ENCODE results near the gene UPK2. TPM values are rescaled to one million over a fixed set of nuclear protein-coding genes. Genes with fewer than 3 reads are reported as not detected.

The UPK2 gene
- total RNA-seq, 4 donors from 2014 or later: not detected

DNA sequence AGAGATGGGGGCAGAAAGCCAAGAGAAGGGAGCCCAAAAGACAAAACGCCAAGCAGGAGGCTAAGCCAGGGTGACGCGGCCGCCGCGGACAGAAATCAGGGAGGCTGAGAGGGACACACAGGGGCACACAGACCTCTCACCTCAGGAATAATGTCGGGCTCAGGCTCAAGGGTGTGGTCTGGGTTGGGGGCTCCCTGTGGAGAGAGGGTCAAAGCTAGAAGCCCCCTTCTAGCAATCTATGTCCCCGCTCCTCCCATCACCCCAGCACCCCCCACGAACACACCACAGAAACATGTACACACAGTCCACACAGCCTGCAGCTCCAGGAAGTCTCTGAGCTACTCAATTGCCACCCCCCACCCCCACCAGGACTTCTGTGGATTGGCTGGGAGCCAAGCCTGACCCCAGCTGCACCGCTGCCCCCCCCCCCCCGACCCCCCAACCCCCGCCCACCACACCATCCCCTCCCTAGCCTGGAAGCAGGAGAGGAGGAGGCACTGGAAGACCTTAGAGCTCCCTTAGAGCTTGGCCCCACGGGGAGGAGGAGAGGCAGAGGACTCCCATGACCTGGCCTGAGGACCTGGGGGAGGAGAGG is 37.3 kb upstream of the UPK2 start:
- Histone ChIP-seq H3K27ac (peak overlapping the region; percentile 96), H3K9me3 (no peaks in the 10 kb centered on the region), H3K36me3 (no peaks in the 10 kb centered on the region), H3K4me1 (peaks cover 100% of the 10 kb centered on the region), H3K27me3 (no peaks in the 10 kb centered on the region), H3K4me3 (peak overlapping the region; percentile 93)
- WGBS: 5% methylated on average over 9 of the region's 13 CpGs
- no peak for DNase-seq (ENCODE audit: low spot score in 2 of 2)
- no peak for TF ChIP-seq POLR2A (IDR thresholded peaks at IDR 0.05)
- TF ChIP-seq EP300 (IDR thresholded peaks at IDR 0.05): no peak
- no peak for TF ChIP-seq POLR2AphosphoS5 (IDR thresholded peaks at IDR 0.05)
- TF ChIP-seq, protein P1, sequence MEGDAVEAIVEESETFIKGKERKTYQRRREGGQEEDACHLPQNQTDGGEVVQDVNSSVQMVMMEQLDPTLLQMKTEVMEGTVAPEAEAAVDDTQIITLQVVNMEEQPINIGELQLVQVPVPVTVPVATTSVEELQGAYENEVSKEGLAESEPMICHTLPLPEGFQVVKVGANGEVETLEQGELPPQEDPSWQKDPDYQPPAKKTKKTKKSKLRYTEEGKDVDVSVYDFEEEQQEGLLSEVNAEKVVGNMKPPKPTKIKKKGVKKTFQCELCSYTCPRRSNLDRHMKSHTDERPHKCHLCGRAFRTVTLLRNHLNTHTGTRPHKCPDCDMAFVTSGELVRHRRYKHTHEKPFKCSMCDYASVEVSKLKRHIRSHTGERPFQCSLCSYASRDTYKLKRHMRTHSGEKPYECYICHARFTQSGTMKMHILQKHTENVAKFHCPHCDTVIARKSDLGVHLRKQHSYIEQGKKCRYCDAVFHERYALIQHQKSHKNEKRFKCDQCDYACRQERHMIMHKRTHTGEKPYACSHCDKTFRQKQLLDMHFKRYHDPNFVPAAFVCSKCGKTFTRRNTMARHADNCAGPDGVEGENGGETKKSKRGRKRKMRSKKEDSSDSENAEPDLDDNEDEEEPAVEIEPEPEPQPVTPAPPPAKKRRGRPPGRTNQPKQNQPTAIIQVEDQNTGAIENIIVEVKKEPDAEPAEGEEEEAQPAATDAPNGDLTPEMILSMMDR (IDR thresholded peaks at IDR 0.05): no peak

DNA sequence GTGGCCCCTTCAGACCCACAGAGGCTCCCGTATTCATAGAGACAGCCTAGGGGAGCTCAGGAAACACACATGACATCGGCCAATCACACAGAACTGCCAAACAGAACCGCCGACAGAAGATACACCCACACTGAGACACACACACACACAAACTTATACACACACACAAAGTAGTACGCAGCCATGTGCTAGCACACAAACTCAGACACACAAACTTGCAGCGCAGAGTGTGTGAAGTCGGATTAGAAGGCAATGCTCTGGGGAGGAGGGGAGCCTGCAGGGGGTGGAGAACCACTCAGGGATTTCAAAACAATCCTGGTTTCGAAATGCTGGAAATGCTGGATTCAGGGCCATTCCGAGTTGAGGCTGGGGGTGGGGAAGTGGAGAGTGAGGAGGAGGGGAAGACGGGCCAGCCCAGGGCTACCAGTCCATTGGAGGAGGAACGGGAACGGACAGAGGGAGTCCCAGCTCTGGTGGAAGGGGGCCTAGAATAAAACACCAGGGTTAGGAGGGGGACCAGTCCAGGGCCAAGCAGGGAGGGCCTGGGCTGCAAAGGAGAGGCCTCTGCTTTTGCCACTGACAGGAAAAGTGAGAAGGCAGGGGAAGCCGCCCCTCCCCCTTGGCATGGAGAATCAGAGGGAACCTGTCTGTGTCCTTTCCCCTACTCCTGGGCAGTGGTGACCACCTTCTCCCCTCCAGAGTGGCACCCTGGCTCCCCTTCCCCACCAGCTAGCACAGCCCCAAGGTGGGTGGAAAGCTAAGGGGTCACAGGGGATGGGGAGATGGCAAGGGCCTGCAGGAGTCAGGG is 34.8 kb upstream of the UPK2 start:
- Histone ChIP-seq H3K9me3 (no peaks in the 10 kb centered on the region), H3K27ac (peak overlapping the region; percentile 96), H3K36me3 (no peaks in the 10 kb centered on the region), H3K27me3 (no peaks in the 10 kb centered on the region), H3K4me1 (peaks cover 88% of the 10 kb centered on the region), H3K4me3 (peak overlapping the region; percentile 93)
- WGBS: 10% methylated on average over 13 of the region's 13 CpGs
- TF ChIP-seq POLR2AphosphoS5 (IDR thresholded peaks at IDR 0.05) (peak in 2 of 3 donors; percentile 45 to 63), POLR2A (IDR thresholded peaks at IDR 0.05) (no peak)
- peak in 1 of 2 donors; percentile 88 for DNase-seq (ENCODE audit: low spot score in 2 of 2)

DNA sequence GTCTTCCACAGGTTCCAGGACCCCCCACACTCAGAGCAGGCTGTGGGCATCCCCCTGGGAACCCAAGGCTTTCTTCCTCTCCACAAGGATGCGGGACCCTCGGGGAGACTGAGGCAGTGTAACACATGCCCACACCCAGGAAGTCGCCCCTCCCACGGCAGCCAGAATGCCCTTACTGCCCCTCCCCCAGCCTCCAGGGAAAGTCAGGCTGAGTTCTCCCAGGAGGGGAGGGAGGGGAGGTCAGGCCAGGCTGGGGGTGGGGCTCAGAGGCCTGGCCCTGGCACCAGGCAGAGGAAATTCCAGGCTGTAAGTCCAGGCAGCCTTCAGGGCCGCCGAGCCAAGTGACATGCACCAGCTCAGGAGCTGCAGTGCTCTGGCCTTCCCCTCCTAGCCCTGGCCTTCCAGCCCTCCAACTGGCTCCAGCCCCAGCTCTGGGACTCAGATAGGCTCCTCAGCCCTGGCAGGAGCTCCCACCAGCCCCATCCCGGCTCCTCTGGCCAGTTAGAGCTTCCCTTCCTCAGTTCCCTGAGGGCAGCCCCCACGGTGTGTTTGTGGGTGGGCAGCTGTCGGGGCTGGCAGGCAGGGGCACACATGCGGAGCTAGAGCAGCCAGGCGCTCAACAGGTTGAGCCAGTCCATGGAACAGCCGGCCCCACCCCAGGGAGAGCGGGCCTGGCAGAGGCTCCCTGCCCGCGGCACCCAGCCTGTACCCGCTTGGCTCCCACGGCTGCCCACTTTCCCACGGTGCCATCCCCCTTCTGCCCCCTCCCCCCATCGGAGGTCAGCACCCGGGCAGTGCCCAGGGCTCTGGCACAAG is 34.0 kb upstream of the UPK2 start:
- Histone ChIP-seq H3K4me1 (peaks cover 88% of the 10 kb centered on the region), H3K36me3 (no peaks in the 10 kb centered on the region), H3K27ac (peak overlapping the region; percentile 96), H3K4me3 (peak overlapping the region; percentile 93), H3K27me3 (no peaks in the 10 kb centered on the region), H3K9me3 (no peaks in the 10 kb centered on the region)
- WGBS: no CpG with 5 or more reads among the region's 20 CpGs
- peak in 1 of 2 donors; percentile 88 for DNase-seq (ENCODE audit: low spot score in 2 of 2)
- peak in 2 of 3 donors; percentile 30 to 40 for TF ChIP-seq POLR2AphosphoS5 (IDR thresholded peaks at IDR 0.05)
- TF ChIP-seq POLR2A (IDR thresholded peaks at IDR 0.05): no peak

DNA sequence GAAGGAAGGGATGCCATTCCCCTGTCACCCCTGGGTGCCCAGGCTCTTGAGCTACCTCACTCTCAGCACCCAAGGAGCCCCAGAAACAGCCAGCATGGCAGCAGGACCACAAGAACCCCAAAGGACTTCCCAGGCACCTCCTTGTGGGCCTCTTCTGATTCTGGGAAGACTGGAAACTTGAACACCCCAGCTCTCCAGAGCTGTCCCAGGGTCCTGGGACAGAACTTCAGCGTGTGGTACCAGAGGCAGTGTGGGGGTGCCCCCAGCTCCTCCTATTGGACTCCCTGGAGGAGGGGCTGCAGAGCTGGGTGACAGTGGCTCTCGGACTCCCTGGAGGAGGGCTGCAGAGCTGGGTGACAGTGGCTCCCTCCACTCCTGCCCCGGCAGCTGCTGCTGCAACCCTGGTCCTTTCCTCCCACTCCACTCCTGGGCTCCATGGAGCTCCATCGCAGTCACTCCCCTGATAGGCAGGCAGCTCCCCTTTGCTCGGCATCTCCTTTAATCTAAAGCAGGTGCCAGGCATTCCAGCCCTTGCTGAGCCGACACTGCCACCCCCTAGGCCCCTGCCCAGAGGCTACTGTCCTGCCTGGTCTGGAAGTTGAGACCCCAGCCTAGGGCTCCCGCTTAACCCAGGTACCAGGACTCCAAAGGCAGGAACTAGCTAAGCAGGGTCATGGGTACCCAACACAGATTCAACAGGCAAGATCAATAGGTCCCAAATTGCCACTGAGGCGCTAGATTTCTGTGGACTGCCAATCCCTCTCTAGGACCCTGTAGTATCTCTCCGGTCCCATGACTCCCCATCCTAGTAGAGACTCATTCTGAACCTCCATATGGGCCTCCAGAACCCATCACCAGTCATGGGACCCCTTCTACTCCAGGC is 33.1 kb upstream of the UPK2 start:
- peaks cover 88% of the 10 kb centered on the region for H3K4me1 ChIP-seq
- TF ChIP-seq, protein P1 (IDR thresholded peaks at IDR 0.05): no peak

DNA sequence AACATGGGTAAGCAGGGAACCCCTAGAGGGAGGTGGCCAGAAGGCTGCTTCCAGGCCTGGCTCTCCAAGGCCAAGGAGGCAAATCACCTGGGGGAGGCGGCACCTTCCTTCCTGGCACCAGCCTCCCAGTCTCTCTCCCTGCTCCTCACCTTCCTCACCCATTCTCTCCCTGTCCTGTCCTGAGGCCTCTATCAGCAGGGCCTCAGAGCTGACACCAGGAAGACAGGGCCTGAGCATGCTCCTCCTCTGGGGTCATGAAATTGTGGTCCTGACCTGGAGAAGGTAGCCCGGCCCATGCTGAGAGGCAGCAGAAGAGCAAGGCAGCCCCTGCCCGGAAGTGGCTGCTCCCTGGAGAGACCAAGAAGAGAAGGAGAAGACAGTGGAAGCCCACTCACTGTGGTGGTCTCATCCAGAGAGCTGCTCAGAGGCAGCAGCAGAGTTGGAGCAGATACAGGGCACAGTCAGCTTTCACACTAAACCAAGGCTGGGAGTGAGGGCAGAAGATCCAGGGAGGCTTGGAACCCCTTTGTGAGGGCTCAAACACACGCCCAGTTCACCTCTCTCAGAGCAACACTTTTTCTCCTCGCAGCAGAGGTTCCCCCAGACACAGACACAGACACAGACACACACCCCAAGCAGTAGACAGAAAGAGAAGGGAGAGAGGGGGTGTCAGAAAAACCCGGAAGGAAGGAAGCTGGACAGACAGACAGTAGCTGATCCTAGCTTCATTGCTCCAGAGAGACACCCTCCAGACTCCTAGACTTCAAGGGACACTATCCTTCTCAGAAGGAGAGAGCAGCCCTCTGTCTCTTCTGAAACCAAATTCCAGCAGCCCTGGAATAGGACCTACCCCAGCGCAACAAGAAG is 32.1 kb upstream of the UPK2 start:
- no peak for TF ChIP-seq POLR2A (IDR thresholded peaks at IDR 0.05)
- no peak for TF ChIP-seq EP300 (IDR thresholded peaks at IDR 0.05)
- TF ChIP-seq, protein P1 (IDR thresholded peaks at IDR 0.05): no peak
- TF ChIP-seq POLR2AphosphoS5 (IDR thresholded peaks at IDR 0.05): no peak
- H3K4me3 ChIP-seq: peak overlapping the region; percentile 93
- 6% methylated on average over 7 of the region's 7 CpGs for WGBS
- DNase-seq (ENCODE audit: low spot score in 2 of 2): no peak
- H3K27me3 ChIP-seq: no peaks in the 10 kb centered on the region
- peak overlapping the region; percentile 96 for H3K27ac ChIP-seq
- no peaks in the 10 kb centered on the region for H3K9me3 ChIP-seq
- H3K36me3 ChIP-seq: no peaks in the 10 kb centered on the region
- H3K4me1 ChIP-seq: peaks cover 82% of the 10 kb centered on the region

More for the DNA sequence above, 33.1 kb upstream of the UPK2 start:
- no peaks in the 10 kb centered on the region for H3K27me3 ChIP-seq
- 12% methylated on average over 5 of the region's 9 CpGs for WGBS
- no peaks in the 10 kb centered on the region for H3K9me3 ChIP-seq
- H3K4me3 ChIP-seq: peak overlapping the region; percentile 93
- DNase-seq (ENCODE audit: low spot score in 2 of 2): peak in 1 of 2 donors; percentile 61
- H3K27ac ChIP-seq: peak overlapping the region; percentile 96
- no peaks in the 10 kb centered on the region for H3K36me3 ChIP-seq

Measured in suprapubic skin (tissue), 4 donors.